GM18508 (cell line): ENCODE measurements around the gene HIPK2.

Experiments used
- ATAC-seq: cut with Tn5 transposase; IDR thresholded peaks from one replicate; pipeline ENCODE4 v1.9.1; 2021; ENCODE audit warnings: moderate number of reproducible peaks; ENCODE audit not compliant: insufficient read depth, unreplicated experiment

The HIPK2 gene

GRCh38 chr7:139784648-139785047 lies 6.8 kb upstream of the HIPK2 start:
- ATAC-seq, result no peak

GRCh38 chr7:139783647-139784385 lies 6.0 kb upstream of the HIPK2 start:
- ATAC-seq, result no peak

GRCh38 chr7:139782932-139783331 lies 5.1 kb upstream of the HIPK2 start:
- ATAC-seq, result no peak

- ATAC-seq, result no peak
These were observed 486 bp downstream of the HIPK2 start for GRCh38 chr7:139777133-139777891.

GRCh38 chr7:139776486-139777132 lies 1.2 kb downstream of the HIPK2 start:
- ATAC-seq, result no peak

GRCh38 chr7:139775829-139776266 lies 1.9 kb downstream of the HIPK2 start:
- peak; percentile 41 for ATAC-seq

GRCh38 chr7:139774376-139774775 lies 3.4 kb downstream of the HIPK2 start:
- ATAC-seq, result no peak

- no peak for ATAC-seq
These were observed 4.4 kb downstream of the HIPK2 start for GRCh38 chr7:139773371-139773770.

GRCh38 chr7:139772873-139773272 lies 4.9 kb downstream of the HIPK2 start:
- no peak for ATAC-seq

- ATAC-seq, result no peak
These were observed 5.7 kb downstream of the HIPK2 start for GRCh38 chr7:139772115-139772514.

- no peak for ATAC-seq
These were observed 6.5 kb downstream of the HIPK2 start for GRCh38 chr7:139771001-139771956.

- no peak for ATAC-seq
These were observed 8.0 kb downstream of the HIPK2 start for GRCh38 chr7:139769761-139770160.

GRCh38 chr7:139769066-139769465 lies 8.7 kb downstream of the HIPK2 start:
- ATAC-seq, result no peak

- ATAC-seq, result no peak
These were observed 9.5 kb downstream of the HIPK2 start for GRCh38 chr7:139768249-139768824.

GRCh38 chr7:139767561-139767982 lies 10.2 kb downstream of the HIPK2 start:
- peak; percentile 85 for ATAC-seq

- ATAC-seq, result no peak
These were observed 12.7 kb downstream of the HIPK2 start for GRCh38 chr7:139765143-139765542.

GRCh38 chr7:139763330-139763729 lies 14.5 kb downstream of the HIPK2 start:
- no peak for ATAC-seq

GRCh38 chr7:139762886-139763285 lies 14.9 kb downstream of the HIPK2 start:
- no peak for ATAC-seq

- ATAC-seq, result no peak
These were observed 19.4 kb downstream of the HIPK2 start for GRCh38 chr7:139758388-139758787.

GRCh38 chr7:139757968-139758367 lies 19.8 kb downstream of the HIPK2 start:
- no peak for ATAC-seq
